Neural cell (in vitro differentiated cells): ENCODE results near the gene PCDH15.

Experiments used
- CTCF ChIP-seq: fragments of 450-650 bp; IDR thresholded peaks from 2 replicates; pipeline ENCODE4 v1.5.1; 2014; ENCODE audit warnings: antibody characterized with exemption, mild to moderate bottlenecking, moderate library complexity; ENCODE audit not compliant: poor library complexity, severe bottlenecking
- EP300 ChIP-seq: fragments of 450-650 bp; conservative IDR thresholded peaks from 2 replicates; pipeline ENCODE4 v1.6.1; 2014; ENCODE audit warnings: antibody characterized with exemption, mild to moderate bottlenecking, moderate library complexity; ENCODE audit not compliant: poor library complexity, severe bottlenecking
- MXI1 ChIP-seq: fragments of 450-650 bp; conservative IDR thresholded peaks from 2 replicates; pipeline ENCODE4 v1.6.1; 2014; ENCODE audit warnings: antibody characterized with exemption, mild to moderate bottlenecking; ENCODE audit not compliant: poor library complexity, severe bottlenecking
- POLR2AphosphoS5 ChIP-seq: IDR thresholded peaks from 2 replicates; pipeline ENCODE4 v1.6.1; 2012
- TAF1 ChIP-seq: IDR thresholded peaks from 2 replicates; pipeline ENCODE4 v1.6.1; 2012; ENCODE audit warnings: low read depth

GRCh38 chr10:54837479-54837878 is 36.4 kb upstream of the PCDH15 start:
- TF ChIP-seq EP300 (no peak), CTCF (no peak), TAF1 (no peak), POLR2AphosphoS5 (no peak), MXI1 (no peak)
